Ovary (tissue), 9 donors: Measurements from ENCODE around the gene MIA. TPM values are rescaled to one million over a fixed set of nuclear protein-coding genes. Genes with fewer than 3 reads are reported as not detected.

Experiments
- DNase-seq, 5 donors: peaks; one replicate each; pipeline ENCODE4 v3.0.0-alpha.2; 2019 to 2020
- H3K27ac ChIP-seq, 2 donors: fragments of 200-600 bp; one replicate each; pipeline versions ENCODE4 v1.5.1 to v1.8.0; 2019 to 2022
- H3K27me3 ChIP-seq: fragments of 200-600 bp; one replicate; pipeline ENCODE4 v1.8.0; 2022
- H3K36me3 ChIP-seq: fragments of 200-600 bp; sonication (generic); one replicate; pipeline ENCODE4 v1.5.1; 2019
- H3K4me1 ChIP-seq: one replicate; pipeline ENCODE4 v1.8.1; 2013; ENCODE audit warnings: mild to moderate bottlenecking, moderate library complexity; ENCODE audit not compliant: insufficient read depth
- H3K4me3 ChIP-seq: fragments of 200-600 bp; sonication (generic); one replicate; pipeline ENCODE4 v1.5.1; 2017
- H3K9me3 ChIP-seq, 2 donors: fragments of 200-600 bp in 1 of 2; sonication (generic) in 1 of 2; one replicate each; pipeline versions ENCODE4 v1.5.1 to v1.8.1; 2013 to 2019; ENCODE audit warnings: mild to moderate bottlenecking in 1 of 2, moderate library complexity in 1 of 2
- EP300 ChIP-seq: sonication (generic); formaldehyde crosslinking; IDR thresholded peaks from one replicate; pipeline ENCODE4 v1.6.1; 2017; ENCODE audit warnings: antibody characterized with exemption
- POLR2A ChIP-seq: fragments of 450-650 bp; IDR thresholded peaks from one replicate; pipeline ENCODE4 v1.6.1; 2017; ENCODE audit warnings: antibody characterized with exemption, mild to moderate bottlenecking, moderate library complexity
- WGBS, 3 donors: extraction: QIAGEN DNeasy Blood & Tissue Kit in 1 of 3; methylation state at CpG; one replicate each; pipeline versions ENCODE4 v1.1.5 to v1.1.7; 2013 to 2017; 5-methylcytosine and 5-hydroxymethylcytosine counted together
- intact Hi-C, 4 donors: fragments of 100-400 bp; cut with DNase I; formaldehyde crosslinking; loops; one replicate each; pipeline versions ENCODE4 v1.11.0 to v1.15.1; 2022 to 2023
- polyA plus RNA-seq, 2 donors: library from polyadenylated mRNA; stranded (reverse); fragments of 200-250 nt in 1 of 2; fragments of 350-450 nt in 1 of 2; fragmentation: Illumina TruSeq in 1 of 2; extraction: RNeasy Lipid Tissue Mini Kit (QIAGEN cat#74804) in 1 of 2; gene quantifications; one replicate each; pipeline ENCODE4 v1.2.3, GENCODE V29; 2013 to 2014
- total RNA-seq, 7 donors: library from RNA; depleted of rRNA in 2 of 7; stranded (reverse); fragments of >200 nt in 2 of 7; fragmentation: NEBNext Ultra II Directional in 3 of 7; extraction: Animal tissue kit (Norgen Biotek cat#: 25700) in 3 of 7; gene quantifications; one replicate each; pipeline versions ENCODE4 v1.1.0 to v1.2.4, GENCODE V29; 2016 to 2023
- TF ChIP-seq, protein P1 (sequence below), 3 donors: fragments of 450-650 bp in 2 of 3; fragments of 200-600 bp in 1 of 3; IDR thresholded peaks; one replicate each; pipeline versions ENCODE4 v1.5.1 to v1.8.0; 2016 to 2022; ENCODE audit warnings: antibody characterized with exemption in 3 of 3, mild to moderate bottlenecking in 1 of 3
- donor health status: DM: no; HTN: no; CAD: no; lungs with moderate emphysema.
- donor health status: DM: no; HTN: no; CAD: no.
- donor health status: Bipolar disorder and iron deficiency.
- donor health status: DM: yes; HTN: yes; CAD: no.
- donor health status: DM: no; HTN: no; CAD: no.
- donor health status: DM: yes; HTN: yes; CAD: no.

Gene MIA
- total and polyA plus RNA-seq, 9 donors: 1.7 to 3.9 (median 2.3) TPM; not detected in 3

DNA sequence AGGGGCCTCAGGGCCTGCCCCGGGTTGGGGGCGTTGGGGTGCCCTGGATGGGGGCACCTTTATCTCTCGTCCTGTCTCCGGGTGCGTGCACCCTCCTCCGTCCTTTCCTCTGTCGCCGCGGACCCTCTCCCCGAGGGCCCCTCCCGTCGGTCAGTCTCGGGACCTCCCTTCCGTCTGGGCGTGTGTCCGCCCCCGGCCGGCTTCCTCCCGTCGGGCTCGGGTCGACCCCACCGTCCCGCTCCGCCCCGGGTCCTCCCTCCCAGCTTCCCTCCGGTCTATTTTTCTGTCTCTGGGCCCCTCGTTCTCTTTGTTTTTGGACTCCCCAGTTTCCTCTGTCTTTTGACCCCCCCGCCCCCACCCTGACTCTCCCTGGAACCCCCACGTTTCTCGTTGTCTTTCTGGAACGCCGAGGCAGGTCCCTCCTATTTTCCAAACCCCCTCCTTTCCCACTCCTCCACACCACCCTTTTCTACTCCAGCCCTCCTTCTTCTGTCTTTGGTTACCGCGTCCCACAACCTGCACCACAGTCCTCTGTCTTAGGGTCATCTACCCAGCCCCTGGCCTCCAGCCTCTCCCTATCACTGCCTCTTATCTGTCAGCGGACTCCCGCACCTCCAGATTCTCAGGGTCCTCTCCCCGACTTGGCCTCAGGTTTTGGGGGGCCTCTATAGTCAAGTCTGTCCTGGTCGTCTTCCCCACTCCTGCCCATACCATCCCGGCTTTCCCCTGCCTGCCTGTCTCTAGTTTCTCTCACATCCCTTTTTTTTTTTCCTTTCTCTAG is 24.4 kb downstream of the MIA start:
- TF ChIP-seq POLR2A (no peak), EP300 (no peak)
- TF ChIP-seq, protein P1, sequence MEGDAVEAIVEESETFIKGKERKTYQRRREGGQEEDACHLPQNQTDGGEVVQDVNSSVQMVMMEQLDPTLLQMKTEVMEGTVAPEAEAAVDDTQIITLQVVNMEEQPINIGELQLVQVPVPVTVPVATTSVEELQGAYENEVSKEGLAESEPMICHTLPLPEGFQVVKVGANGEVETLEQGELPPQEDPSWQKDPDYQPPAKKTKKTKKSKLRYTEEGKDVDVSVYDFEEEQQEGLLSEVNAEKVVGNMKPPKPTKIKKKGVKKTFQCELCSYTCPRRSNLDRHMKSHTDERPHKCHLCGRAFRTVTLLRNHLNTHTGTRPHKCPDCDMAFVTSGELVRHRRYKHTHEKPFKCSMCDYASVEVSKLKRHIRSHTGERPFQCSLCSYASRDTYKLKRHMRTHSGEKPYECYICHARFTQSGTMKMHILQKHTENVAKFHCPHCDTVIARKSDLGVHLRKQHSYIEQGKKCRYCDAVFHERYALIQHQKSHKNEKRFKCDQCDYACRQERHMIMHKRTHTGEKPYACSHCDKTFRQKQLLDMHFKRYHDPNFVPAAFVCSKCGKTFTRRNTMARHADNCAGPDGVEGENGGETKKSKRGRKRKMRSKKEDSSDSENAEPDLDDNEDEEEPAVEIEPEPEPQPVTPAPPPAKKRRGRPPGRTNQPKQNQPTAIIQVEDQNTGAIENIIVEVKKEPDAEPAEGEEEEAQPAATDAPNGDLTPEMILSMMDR (IDR thresholded peaks at IDR 0.05): no peak
- intact Hi-C loops: loop anchor here in 3 of 4 donors (2.0 to 10.0 kb wide), 4 partner anchors 47 to 137 kb away; partner anchors contain the start of genes ACTMAP (in 2 of the 3), COQ8B (in 2 of the 3), ITPKC (in 2 of the 3) and SNRPA (in 2 of the 3)
- no peaks in the 10 kb centered on the region for H3K9me3 ChIP-seq
- peak overlapping the region; percentile 79 for H3K4me3 ChIP-seq
- H3K4me1 ChIP-seq: peaks cover 39% of the 10 kb centered on the region
- no peaks in the 10 kb centered on the region for H3K36me3 ChIP-seq
- no peaks in the 10 kb centered on the region for H3K27me3 ChIP-seq
- WGBS, 3 donors: 1% methylated on average over 35 to 40 of the region's 40 CpGs
- peak overlapping the region; percentile 78 to 85 for H3K27ac ChIP-seq
- peak; percentile 58 to 79 (median 72) for DNase-seq

DNA sequence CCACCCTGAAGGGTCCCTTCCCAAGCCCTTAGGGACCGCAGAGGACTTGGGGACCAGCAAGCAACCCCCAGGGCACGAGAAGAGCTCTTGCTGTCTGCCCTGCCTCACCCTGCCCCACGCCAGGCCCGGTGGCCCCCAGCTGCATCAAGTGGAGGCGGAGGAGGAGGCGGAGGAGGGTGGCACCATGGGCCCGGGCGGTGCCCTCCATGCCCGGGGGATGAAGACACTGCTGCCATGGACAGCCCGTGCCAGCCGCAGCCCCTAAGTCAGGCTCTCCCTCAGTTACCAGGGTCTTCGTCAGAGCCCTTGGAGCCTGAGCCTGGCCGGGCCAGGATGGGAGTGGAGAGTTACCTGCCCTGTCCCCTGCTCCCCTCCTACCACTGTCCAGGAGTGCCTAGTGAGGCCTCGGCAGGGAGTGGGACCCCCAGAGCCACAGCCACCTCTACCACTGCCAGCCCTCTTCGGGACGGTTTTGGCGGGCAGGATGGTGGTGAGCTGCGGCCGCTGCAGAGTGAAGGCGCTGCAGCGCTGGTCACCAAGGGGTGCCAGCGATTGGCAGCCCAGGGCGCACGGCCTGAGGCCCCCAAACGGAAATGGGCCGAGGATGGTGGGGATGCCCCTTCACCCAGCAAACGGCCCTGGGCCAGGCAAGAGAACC is 25.1 kb downstream of the MIA start:
- DNase-seq: no peak
- Histone ChIP-seq H3K4me3 (peak overlapping the region; percentile 79), H3K4me1 (peaks cover 47% of the 10 kb centered on the region), H3K27me3 (no peaks in the 10 kb centered on the region), H3K36me3 (no peaks in the 10 kb centered on the region), H3K27ac (peak overlapping the region; percentile 78 to 85), H3K9me3 (no peaks in the 10 kb centered on the region)
- TF ChIP-seq, protein P1 (IDR thresholded peaks at IDR 0.05): no peak
- TF ChIP-seq EP300 (no peak), POLR2A (no peak)
- 31 to 48% (median 36%) methylated on average over 27 of the region's 27 CpGs for WGBS, 3 donors
- intact Hi-C loops: loop anchor here in 3 of 4 donors (5.0 to 10.0 kb wide), 3 partner anchors 48 to 138 kb away; partner anchors contain the start of genes COQ8B (in 2 of the 3), ITPKC (in 2 of the 3), ACTMAP (in 1 of the 3) and SNRPA (in 1 of the 3)

DNA sequence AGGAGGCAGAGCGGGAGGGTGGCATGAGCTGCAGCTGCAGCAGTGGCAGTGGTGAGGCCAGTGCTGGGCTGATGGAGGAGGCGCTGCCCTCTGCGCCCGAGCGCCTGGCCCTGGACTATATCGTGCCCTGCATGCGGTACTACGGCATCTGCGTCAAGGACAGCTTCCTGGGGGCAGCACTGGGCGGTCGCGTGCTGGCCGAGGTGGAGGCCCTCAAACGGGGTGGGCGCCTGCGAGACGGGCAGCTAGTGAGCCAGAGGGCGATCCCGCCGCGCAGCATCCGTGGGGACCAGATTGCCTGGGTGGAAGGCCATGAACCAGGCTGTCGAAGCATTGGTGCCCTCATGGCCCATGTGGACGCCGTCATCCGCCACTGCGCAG is 25.7 kb downstream of the MIA start:
- Histone ChIP-seq H3K4me1 (peaks cover 49% of the 10 kb centered on the region), H3K27ac (peak overlapping the region in 1 of 2 donors; percentile 67), H3K36me3 (no peaks in the 10 kb centered on the region), H3K9me3 (no peaks in the 10 kb centered on the region), H3K4me3 (peak overlapping the region; percentile 79), H3K27me3 (no peaks in the 10 kb centered on the region)
- 39 to 52% (median 43%) methylated on average over 26 to 27 of the region's 27 CpGs for WGBS, 3 donors
- TF ChIP-seq POLR2A: no peak
- no peak for TF ChIP-seq EP300
- TF ChIP-seq, protein P1 (IDR thresholded peaks at IDR 0.05): no peak
- DNase-seq: no peak
- intact Hi-C loops: loop anchor here in 3 of 4 donors (5.0 to 10.0 kb wide), 3 partner anchors 49 to 139 kb away; partner anchors contain the start of genes COQ8B (in 2 of the 3), ITPKC (in 2 of the 3), ACTMAP (in 1 of the 3) and SNRPA (in 1 of the 3)
